22Rv1 (cell line): ENCODE results near the gene LRRC23.

Experiments used
- CTCF ChIP-seq: fragments of 450-650 bp; IDR thresholded peaks from 2 replicates; pipeline ENCODE4 v1.5.1; 2017; ENCODE audit warnings: mild to moderate bottlenecking
- ZFX ChIP-seq: fragments of 450-650 bp; IDR thresholded peaks from 2 replicates; pipeline ENCODE4 v1.6.1; 2017; ENCODE audit warnings: antibody characterized with exemption, borderline replicate concordance

GRCh38 chr12:6868211-6869048 is 36.2 kb upstream of the LRRC23 start:
- TF ChIP-seq CTCF (no peak), ZFX (no peak)
